ENCODE results near the gene AP4E1.
A peak's percentile ranks its signal among the peaks of the same experiment; 100 is the strongest.
"Not testable (repeated sequence)": the region's sequence is repeated elsewhere in the genome, so short reads cannot be mapped to it uniquely, and the experiment has no call there.

Gene AP4E1
- total RNA-seq: 22.4 to 84.4 (median 52.1) reads per million in 17 experiments

- DNase-seq: peak; percentile 95 to 97 (median 96)
Measured at GRCh38 chr15:50908209-50909009, at the start of gene AP4E1. TSS of gene AP4E1 (plus strand) at chr15:50908683. CDS start at chr15:50908779, 96 bp downstream.

- DNase-seq: peak in 3 of 4 experiments; percentile 17 to 32 (median 25)
Measured at GRCh38 chr15:50860824-50861223, 47.7 kb upstream of the AP4E1 start.

- no peak for DNase-seq
Measured at GRCh38 chr15:50862553-50862952, 45.9 kb upstream of the AP4E1 start.

GRCh38 chr15:50864873-50865272 is 43.6 kb upstream of the AP4E1 start:
- no peak for DNase-seq

- DNase-seq: no peak
Measured at GRCh38 chr15:50865515-50866353, 42.7 kb upstream of the AP4E1 start.

- DNase-seq: no peak
Measured at GRCh38 chr15:50871832-50872231, 36.7 kb upstream of the AP4E1 start.

- no peak for DNase-seq
Measured at GRCh38 chr15:50872832-50873426, 35.6 kb upstream of the AP4E1 start.

- peak; percentile 46 to 72 (median 70) for DNase-seq
Measured at GRCh38 chr15:50873935-50874361, 34.5 kb upstream of the AP4E1 start.

GRCh38 chr15:50875238-50875637 is 33.2 kb upstream of the AP4E1 start:
- DNase-seq: not testable (repeated sequence)

GRCh38 chr15:50876260-50876988 is 32.1 kb upstream of the AP4E1 start:
- no peak for DNase-seq

GRCh38 chr15:50876989-50877360 is 31.5 kb upstream of the AP4E1 start:
- peak; percentile 88 to 94 (median 90) for DNase-seq

GRCh38 chr15:50879016-50879617 is 29.4 kb upstream of the AP4E1 start:
- peak in 1 of 4 experiments; percentile 30 for DNase-seq

GRCh38 chr15:50880206-50880605 is 28.3 kb upstream of the AP4E1 start:
- peak in 2 of 4 experiments; percentile 10 to 12 for DNase-seq

- peak; percentile 61 to 91 (median 77) for DNase-seq
Measured at GRCh38 chr15:50880651-50881114, 27.8 kb upstream of the AP4E1 start.

GRCh38 chr15:50881121-50882048 is 27.1 kb upstream of the AP4E1 start:
- peak; percentile 78 to 91 (median 88) for DNase-seq

GRCh38 chr15:50883903-50884302 is 24.6 kb upstream of the AP4E1 start:
- peak; percentile 64 to 88 (median 83) for DNase-seq

GRCh38 chr15:50884540-50884939 is 23.9 kb upstream of the AP4E1 start:
- DNase-seq: no peak

GRCh38 chr15:50886139-50886467 is 22.4 kb upstream of the AP4E1 start:
- DNase-seq: no peak

- peak in 2 of 4 experiments; percentile 69 to 72 for DNase-seq
Measured at GRCh38 chr15:50886611-50887345, 21.7 kb upstream of the AP4E1 start.

GRCh38 chr15:50888054-50888453 is 20.4 kb upstream of the AP4E1 start:
- DNase-seq: no peak

All from suppressor macrophage (primary cell).